Measurements from ENCODE around the gene BLOC1S6. TPM values are rescaled to one million over a fixed set of nuclear protein-coding genes. Genes with fewer than 3 reads are reported as not detected.
A peak's percentile ranks its signal among the peaks of the same experiment; 100 is the strongest.

BLOC1S6 gene
- total RNA-seq, 3 donors from 2014 or later = 21.3 to 39.6 (median 30.0) TPM

GRCh38 chr15:45635763-45636292 is 48.6 kb downstream of the BLOC1S6 start:
- H3K36me3 ChIP-seq (ENCODE audit: low read depth) = no peaks in the 10 kb centered on the region
- no peak for TF ChIP-seq CTCF (IDR thresholded peaks at IDR 0.05)
- intact Hi-C loops (cut with DNase I, micrococcal nuclease) = no loop called here
- DNase-seq (peak in 2 of 3 donors; percentile 48 to 57), ATAC-seq (no peak)
- peaks cover 38% of the 10 kb centered on the region for H3K4me1 ChIP-seq (ENCODE audit: low read depth)
- no peaks in the 10 kb centered on the region for H3K9me3 ChIP-seq
- H3K4me3 ChIP-seq = peak overlapping the region; percentile 83

- intact Hi-C loops (cut with DNase I, micrococcal nuclease) = no loop called here
- DNase-seq = no peak
- no peaks in the 10 kb centered on the region for H3K9me3 ChIP-seq
- no peak for TF ChIP-seq CTCF (IDR thresholded peaks at IDR 0.05)
- no peak overlapping the region for H3K4me3 ChIP-seq
- H3K4me1 ChIP-seq (ENCODE audit: low read depth) = peaks cover 47% of the 10 kb centered on the region
- no peak for ATAC-seq
- no peaks in the 10 kb centered on the region for H3K36me3 ChIP-seq (ENCODE audit: low read depth)
Observed at GRCh38 chr15:45637141-45637540, 50.0 kb downstream of the BLOC1S6 start.

DNA sequence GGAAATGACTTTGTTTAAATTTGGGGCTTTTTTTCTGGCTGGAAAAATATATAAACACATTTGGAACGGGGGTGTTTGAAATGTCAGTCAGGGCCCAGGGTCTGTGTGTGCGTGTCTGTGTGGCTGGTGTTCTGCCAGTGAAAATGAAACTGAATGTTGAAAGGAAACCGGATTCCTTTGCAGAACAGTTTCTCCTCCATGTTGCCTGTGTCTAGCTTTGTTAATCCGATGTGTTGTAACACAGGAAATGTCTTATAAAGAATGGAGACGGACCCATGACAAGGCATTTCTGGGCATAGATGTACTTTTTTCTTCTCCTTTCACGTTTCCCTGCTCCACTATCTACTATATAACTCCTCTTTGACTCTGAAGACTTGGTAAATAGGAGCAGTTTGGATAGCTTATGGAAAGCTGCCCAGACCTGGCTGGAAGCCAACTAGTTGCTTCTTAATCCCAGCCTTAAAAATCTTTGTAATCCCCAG is 50.4 kb downstream of the BLOC1S6 start:
- ATAC-seq (peak; percentile 27), DNase-seq (peak in 2 of 3 donors; percentile 66 to 78)
- no peak for TF ChIP-seq CTCF (IDR thresholded peaks at IDR 0.05)
- Histone ChIP-seq H3K36me3 (ENCODE audit: low read depth) (no peaks in the 10 kb centered on the region), H3K4me1 (ENCODE audit: low read depth) (peaks cover 51% of the 10 kb centered on the region), H3K4me3 (no peak overlapping the region), H3K9me3 (no peaks in the 10 kb centered on the region)
- intact Hi-C loops (cut with DNase I, micrococcal nuclease) = no loop called here

- no peak for TF ChIP-seq CTCF (IDR thresholded peaks at IDR 0.05)
- DNase-seq (no peak), ATAC-seq (peak; percentile 43)
- Histone ChIP-seq H3K4me3 (no peak overlapping the region), H3K9me3 (no peaks in the 10 kb centered on the region), H3K36me3 (ENCODE audit: low read depth) (no peaks in the 10 kb centered on the region), H3K4me1 (ENCODE audit: low read depth) (peaks cover 76% of the 10 kb centered on the region)
- intact Hi-C loops (cut with DNase I, micrococcal nuclease) = no loop called here
Observed at GRCh38 chr15:45640616-45641015, 53.4 kb downstream of the BLOC1S6 start.

GRCh38 chr15:45641374-45641781 is 54.2 kb downstream of the BLOC1S6 start:
- TF ChIP-seq CTCF (IDR thresholded peaks at IDR 0.05) = no peak
- H3K36me3 ChIP-seq (ENCODE audit: low read depth) = no peaks in the 10 kb centered on the region
- intact Hi-C loops (cut with DNase I, micrococcal nuclease) = no loop called here
- DNase-seq (peak in 1 of 3 donors; percentile 75), ATAC-seq (peak; percentile 76)
- H3K4me3 ChIP-seq = no peak overlapping the region
- no peaks in the 10 kb centered on the region for H3K9me3 ChIP-seq
- H3K4me1 ChIP-seq (ENCODE audit: low read depth) = peaks cover 83% of the 10 kb centered on the region
